Osteoblast (primary cell): ENCODE data around the gene EPHA4. TPM values are rescaled to one million over a fixed set of nuclear protein-coding genes. Genes with fewer than 3 reads are reported as not detected.

Experiments used
- DNase-seq: peaks from one replicate; pipeline ENCODE4 v3.0.0; 2011; ENCODE audit warnings: low spot score, mixed read lengths; ENCODE audit not compliant: insufficient read length; ENCODE audit errors: missing footprints
- H2AFZ ChIP-seq: 2 replicates; pipeline ENCODE4 v1.6.0; 2011; ENCODE audit warnings: mild to moderate bottlenecking, low read length
- H3K27ac ChIP-seq: 2 replicates; pipeline ENCODE4 v1.5.1; 2011; ENCODE audit warnings: mild to moderate bottlenecking, low read depth, low read length, moderate library complexity
- H3K27me3 ChIP-seq: 2 replicates; pipeline ENCODE4 v1.6.0; 2012; ENCODE audit warnings: mild to moderate bottlenecking, control low read depth, inconsistent platforms, low read length, moderate library complexity; ENCODE audit not compliant: insufficient read depth
- H3K36me3 ChIP-seq: 2 replicates; pipeline ENCODE4 v1.5.1; 2011; ENCODE audit warnings: mild to moderate bottlenecking, low read length, control low read depth, moderate library complexity; ENCODE audit not compliant: insufficient read depth
- H3K4me1 ChIP-seq: 2 replicates; pipeline ENCODE4 v1.5.1; 2011; ENCODE audit warnings: mild to moderate bottlenecking, low read length, control low read depth, moderate library complexity; ENCODE audit not compliant: insufficient read depth
- H3K4me2 ChIP-seq: 2 replicates; pipeline ENCODE4 v1.6.0; 2011; ENCODE audit warnings: mild to moderate bottlenecking, low read length; ENCODE audit not compliant: insufficient read depth
- H3K4me3 ChIP-seq: fragments of 200-600 bp; sonication (generic); 3 replicates; pipeline ENCODE4 v1.5.1; 2012; ENCODE audit warnings: mild to moderate bottlenecking, low read length, inconsistent platforms; ENCODE audit not compliant: insufficient read depth
- H3K79me2 ChIP-seq: 2 replicates; pipeline ENCODE4 v1.6.0; 2012; ENCODE audit warnings: mild to moderate bottlenecking, low read length, control low read depth, inconsistent platforms; ENCODE audit not compliant: insufficient read depth
- H3K9me3 ChIP-seq: 2 replicates; pipeline ENCODE4 v1.5.1; 2011; ENCODE audit warnings: low read depth, low read length, control low read depth
- H4K20me1 ChIP-seq: 2 replicates; pipeline ENCODE4 v1.6.0; 2012; ENCODE audit warnings: mild to moderate bottlenecking, low read length, control low read depth; ENCODE audit not compliant: insufficient read depth
- total RNA-seq: library from RNA; depleted of rRNA; stranded (reverse); fragments of >200 nt; gene quantifications from 2 replicates; pipeline ENCODE4 v1.2.3, GENCODE V29; 2012
- TF ChIP-seq, protein P1 (sequence below): IDR thresholded peaks from 2 replicates; pipeline ENCODE4 v1.5.1; 2011; ENCODE audit warnings: mild to moderate bottlenecking, low read depth, low read length, moderate library complexity; ENCODE audit errors: extremely low read depth

Gene EPHA4
- total RNA-seq, result 12.7 and 15.9 TPM in 2 replicates

- TF ChIP-seq, protein P1, sequence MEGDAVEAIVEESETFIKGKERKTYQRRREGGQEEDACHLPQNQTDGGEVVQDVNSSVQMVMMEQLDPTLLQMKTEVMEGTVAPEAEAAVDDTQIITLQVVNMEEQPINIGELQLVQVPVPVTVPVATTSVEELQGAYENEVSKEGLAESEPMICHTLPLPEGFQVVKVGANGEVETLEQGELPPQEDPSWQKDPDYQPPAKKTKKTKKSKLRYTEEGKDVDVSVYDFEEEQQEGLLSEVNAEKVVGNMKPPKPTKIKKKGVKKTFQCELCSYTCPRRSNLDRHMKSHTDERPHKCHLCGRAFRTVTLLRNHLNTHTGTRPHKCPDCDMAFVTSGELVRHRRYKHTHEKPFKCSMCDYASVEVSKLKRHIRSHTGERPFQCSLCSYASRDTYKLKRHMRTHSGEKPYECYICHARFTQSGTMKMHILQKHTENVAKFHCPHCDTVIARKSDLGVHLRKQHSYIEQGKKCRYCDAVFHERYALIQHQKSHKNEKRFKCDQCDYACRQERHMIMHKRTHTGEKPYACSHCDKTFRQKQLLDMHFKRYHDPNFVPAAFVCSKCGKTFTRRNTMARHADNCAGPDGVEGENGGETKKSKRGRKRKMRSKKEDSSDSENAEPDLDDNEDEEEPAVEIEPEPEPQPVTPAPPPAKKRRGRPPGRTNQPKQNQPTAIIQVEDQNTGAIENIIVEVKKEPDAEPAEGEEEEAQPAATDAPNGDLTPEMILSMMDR, result no peak
- Histone ChIP-seq H3K79me2 (no peaks in the 10 kb centered on the region), H3K4me1 (peaks cover 14% of the 10 kb centered on the region), H3K4me2 (peak within 1 kb of the TSS; percentile 99), H3K36me3 (no peaks in the 10 kb centered on the region), H4K20me1 (no peaks in the 10 kb centered on the region), H2AFZ (peak within 1 kb of the TSS; percentile 91), H3K27me3 (peaks cover 15% of the 10 kb centered on the region), H3K4me3 (peak within 1 kb of the TSS; percentile 80), H3K9me3 (no peaks in the 10 kb centered on the region), H3K27ac (peak within 1 kb of the TSS; percentile 51)
- DNase-seq, result peak; percentile 98
Observed at GRCh38 chr2:221572219-221572820, at the start of gene EPHA4. TSS of gene EPHA4 (minus strand) at chr2:221572304. CDS start at chr2:221572248, 56 bp downstream.

DNA sequence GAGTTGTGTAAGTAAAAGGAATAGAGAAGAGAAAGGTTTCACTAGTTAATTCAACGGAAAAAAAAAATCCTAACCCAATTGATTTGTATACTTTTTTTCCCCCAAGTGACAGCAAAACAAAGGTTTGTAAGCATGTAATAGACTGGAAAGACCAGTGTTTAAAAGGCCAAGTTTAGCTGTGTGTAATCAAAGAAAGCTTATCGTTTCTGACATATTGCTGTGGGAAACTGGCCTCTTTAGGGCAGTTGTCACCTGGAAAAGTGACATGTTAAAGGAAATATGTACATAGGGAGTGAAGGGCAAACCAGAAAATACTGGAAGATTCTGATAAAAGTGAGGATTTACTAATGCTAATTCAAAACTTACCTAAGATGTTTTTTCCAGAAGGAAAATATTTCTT lies 45.9 kb upstream of the EPHA4 start:
- Histone ChIP-seq H3K4me2 (no peak overlapping the region), H3K27me3 (no peaks in the 10 kb centered on the region), H3K36me3 (no peaks in the 10 kb centered on the region), H3K79me2 (no peaks in the 10 kb centered on the region), H3K27ac (no peak overlapping the region), H3K9me3 (no peaks in the 10 kb centered on the region), H3K4me1 (no peaks in the 10 kb centered on the region), H2AFZ (no peak overlapping the region), H3K4me3 (no peak overlapping the region), H4K20me1 (no peaks in the 10 kb centered on the region)
- TF ChIP-seq, protein P1, result no peak
- DNase-seq, result no peak

DNA sequence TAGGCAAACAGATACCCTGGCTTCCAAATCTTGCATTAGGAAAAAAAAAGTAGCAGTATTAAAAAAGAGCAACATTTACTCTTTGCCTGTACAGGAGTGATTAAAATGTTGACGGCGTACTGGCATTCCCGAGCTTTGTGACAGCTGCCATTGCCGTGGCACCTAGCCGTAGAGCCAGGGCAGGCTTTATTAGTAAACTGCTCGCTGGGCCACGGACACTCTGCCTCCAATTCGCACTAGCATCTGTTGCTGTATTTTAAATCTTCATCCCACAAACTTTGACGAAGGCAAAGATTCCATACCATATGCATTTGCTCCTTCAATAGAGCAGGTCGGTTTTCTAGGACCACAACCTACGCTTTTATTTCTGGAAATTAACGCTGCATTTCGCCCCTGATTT lies 44.5 kb upstream of the EPHA4 start:
- Histone ChIP-seq H3K27ac (no peak overlapping the region), H3K4me1 (no peaks in the 10 kb centered on the region), H3K9me3 (no peaks in the 10 kb centered on the region), H3K4me2 (no peak overlapping the region), H3K36me3 (no peaks in the 10 kb centered on the region), H3K79me2 (no peaks in the 10 kb centered on the region), H3K27me3 (no peaks in the 10 kb centered on the region), H4K20me1 (no peaks in the 10 kb centered on the region), H3K4me3 (no peak overlapping the region), H2AFZ (no peak overlapping the region)
- no peak for DNase-seq
- TF ChIP-seq, protein P1, result no peak

DNA sequence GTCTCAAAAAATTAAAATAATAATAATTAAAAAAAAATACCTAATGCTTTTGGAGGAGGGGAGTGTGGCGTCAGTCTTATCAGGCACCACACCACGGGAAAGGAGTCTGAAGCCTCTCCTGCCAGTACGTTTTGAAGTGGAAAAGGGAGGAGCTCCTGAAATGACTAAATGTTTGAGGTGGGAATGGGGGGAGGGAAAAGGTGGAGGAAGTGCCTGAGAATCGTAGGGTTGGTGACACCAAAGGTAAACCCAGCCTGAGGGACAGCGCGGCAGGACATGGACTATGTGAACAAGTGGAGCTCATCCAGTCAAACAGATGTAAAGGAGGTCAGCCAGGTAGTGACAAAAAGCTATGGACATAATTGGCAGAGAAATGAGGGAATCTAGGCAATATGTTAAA lies 42.2 kb upstream of the EPHA4 start:
- Histone ChIP-seq H3K4me1 (no peaks in the 10 kb centered on the region), H3K79me2 (no peaks in the 10 kb centered on the region), H3K4me2 (no peak overlapping the region), H3K27me3 (no peaks in the 10 kb centered on the region), H3K4me3 (no peak overlapping the region), H3K27ac (no peak overlapping the region), H3K9me3 (no peaks in the 10 kb centered on the region), H4K20me1 (no peaks in the 10 kb centered on the region), H3K36me3 (no peaks in the 10 kb centered on the region), H2AFZ (no peak overlapping the region)
- TF ChIP-seq, protein P1, result no peak
- DNase-seq, result no peak
